Heart left ventricle (tissue), 13 donors: ENCODE data around the gene ELAVL1.

Source experiments
- POLR2A ChIP-seq, 2 donors: fragments of 450-650 bp; IDR thresholded peaks; one replicate each; pipeline ENCODE4 v1.6.1; 2017; ENCODE audit warnings: antibody characterized with exemption in 2 of 2, mild to moderate bottlenecking in 2 of 2, moderate library complexity in 2 of 2
- TF ChIP-seq, protein P1 (sequence below), 12 donors: fragments of 200-600 bp; sonication (generic) in 4 of 12; IDR thresholded peaks; one replicate each; pipeline versions ENCODE4 v1.5.0 to v1.8.0; 2018 to 2022; ENCODE audit warnings: antibody characterized with exemption in 12 of 12, mild to moderate bottlenecking in 5 of 12
- donor health status: ischemic (EF 13 %, LVEDD 7.1; RV severe dilation, severe dysfunction).
- donor health status: DM: no; HTN: yes; CAD: no.
- donor health status: DM: no; HTN: no; CAD: no.
- donor health status: ischemic (EF 25% LVEDD 6.9; RV normal size, moderate dysfunction).
- donor health status: ischemic (EF 25% LVEDD 5.7; RV mildly dilated, moderate dysfunction).
- donor health status: ischemic (EF 35%, LVEDD 5.7; RV mildly dilated, moderate dysfunction).
- donor health status: nonischemic (EF 11% LVEDD 7.7; RV severe dilation, severe dysfunction).
- donor health status: DM: yes; HTN: yes; CAD: no.
- donor health status: PGD.
- donor health status: ischemic (EF 29% LVEDD 5.4; RV normal size, mild dysfunction).
- donor health status: nonischemic (EF 23%, LVEDD 6.1; RV moderate dilation, normal function).

DNA sequence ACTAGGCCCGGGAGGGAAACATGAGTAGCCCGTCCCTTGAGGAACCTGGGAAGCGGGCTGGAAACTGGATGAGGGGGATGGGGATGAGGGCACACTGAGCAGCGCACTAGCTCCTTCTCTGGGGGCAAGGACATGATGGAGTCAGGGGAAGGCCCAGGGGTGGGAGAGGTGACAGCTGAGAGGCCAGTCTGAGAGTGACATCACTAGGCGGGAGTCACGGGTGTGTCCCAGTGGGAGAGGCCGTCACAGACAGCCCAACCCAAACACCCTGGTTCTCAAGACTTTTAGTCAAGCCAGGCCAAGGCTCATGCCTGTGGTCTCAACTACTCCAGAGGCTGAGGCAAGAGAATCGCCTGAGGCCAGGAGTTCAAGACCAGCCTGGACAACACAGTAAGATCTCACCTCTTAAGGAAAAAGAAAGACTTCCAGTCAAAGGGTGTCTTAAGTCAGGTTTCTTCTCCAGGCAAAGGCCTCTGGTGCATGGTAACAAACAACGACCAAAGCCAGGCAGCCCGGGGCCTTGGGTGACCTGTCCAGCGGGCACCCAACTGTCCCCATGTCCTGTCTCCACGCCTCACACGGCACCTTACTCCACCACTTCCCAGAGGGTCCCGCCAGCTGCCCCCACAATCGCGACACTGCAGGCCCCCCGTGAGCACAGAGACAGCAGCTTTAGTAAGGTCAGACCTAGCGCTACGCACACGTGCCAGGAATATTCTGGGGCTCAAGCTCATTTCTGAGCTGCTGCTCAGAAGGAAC is 36.5 kb downstream of the ELAVL1 start:
- TF ChIP-seq, protein P1, sequence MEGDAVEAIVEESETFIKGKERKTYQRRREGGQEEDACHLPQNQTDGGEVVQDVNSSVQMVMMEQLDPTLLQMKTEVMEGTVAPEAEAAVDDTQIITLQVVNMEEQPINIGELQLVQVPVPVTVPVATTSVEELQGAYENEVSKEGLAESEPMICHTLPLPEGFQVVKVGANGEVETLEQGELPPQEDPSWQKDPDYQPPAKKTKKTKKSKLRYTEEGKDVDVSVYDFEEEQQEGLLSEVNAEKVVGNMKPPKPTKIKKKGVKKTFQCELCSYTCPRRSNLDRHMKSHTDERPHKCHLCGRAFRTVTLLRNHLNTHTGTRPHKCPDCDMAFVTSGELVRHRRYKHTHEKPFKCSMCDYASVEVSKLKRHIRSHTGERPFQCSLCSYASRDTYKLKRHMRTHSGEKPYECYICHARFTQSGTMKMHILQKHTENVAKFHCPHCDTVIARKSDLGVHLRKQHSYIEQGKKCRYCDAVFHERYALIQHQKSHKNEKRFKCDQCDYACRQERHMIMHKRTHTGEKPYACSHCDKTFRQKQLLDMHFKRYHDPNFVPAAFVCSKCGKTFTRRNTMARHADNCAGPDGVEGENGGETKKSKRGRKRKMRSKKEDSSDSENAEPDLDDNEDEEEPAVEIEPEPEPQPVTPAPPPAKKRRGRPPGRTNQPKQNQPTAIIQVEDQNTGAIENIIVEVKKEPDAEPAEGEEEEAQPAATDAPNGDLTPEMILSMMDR (IDR thresholded peaks at IDR 0.05) = no peak
- TF ChIP-seq POLR2A (IDR thresholded peaks at IDR 0.05) = no peak
